Upper lobe of left lung (tissue), 6 donors: ENCODE results near the gene COL6A1. TPM values are rescaled to one million over a fixed set of nuclear protein-coding genes. Genes with fewer than 3 reads are reported as not detected.

ENCODE experiments used
- ATAC-seq, 2 donors: fragments of 200-7000 bp; cut with Tn5 transposase; one replicate each; pipeline ENCODE4 v1.9.1; 2022; ENCODE audit warnings: mild to moderate bottlenecking in 2 of 2, moderate library complexity in 2 of 2; ENCODE audit not compliant: low FRiP score in 2 of 2
- DNase-seq, 2 donors: peaks; one replicate each; pipeline ENCODE4 v3.0.0-alpha.2; 2019 to 2020
- H3K27ac ChIP-seq, 4 donors: fragments of 200-600 bp; sonication (generic); one replicate each; pipeline ENCODE4 v1.5.1; 2016 to 2019
- H3K27me3 ChIP-seq, 4 donors: fragments of 200-600 bp; sonication (generic); one replicate each; pipeline ENCODE4 v1.5.1; 2017 to 2019
- H3K36me3 ChIP-seq, 4 donors: fragments of 200-600 bp; sonication (generic); one replicate each; pipeline ENCODE4 v1.5.1; 2016 to 2019
- H3K4me1 ChIP-seq, 4 donors: fragments of 200-600 bp; sonication (generic); one replicate each; pipeline ENCODE4 v1.5.1; 2018 to 2019
- H3K4me3 ChIP-seq, 4 donors: fragments of 200-600 bp; sonication (generic); one replicate each; pipeline ENCODE4 v1.5.1; 2017 to 2019; ENCODE audit warnings: mild to moderate bottlenecking in 2 of 4, moderate library complexity in 1 of 4
- H3K9me3 ChIP-seq, 4 donors: fragments of 200-600 bp; sonication (generic); one replicate each; pipeline ENCODE4 v1.5.1; 2018 to 2019
- EP300 ChIP-seq, 4 donors: sonication (generic); formaldehyde crosslinking; IDR thresholded peaks; one replicate each; pipeline ENCODE4 v1.5.1; 2017; ENCODE audit warnings: antibody characterized with exemption in 4 of 4, control low read depth in 2 of 4
- POLR2A ChIP-seq, 4 donors: fragments of 450-650 bp; IDR thresholded peaks; one replicate each; pipeline ENCODE4 v1.5.1; 2016 to 2017; ENCODE audit warnings: antibody characterized with exemption in 4 of 4, mild to moderate bottlenecking in 2 of 4
- POLR2AphosphoS5 ChIP-seq, 2 donors: sonication (generic); formaldehyde crosslinking; IDR thresholded peaks; one replicate each; pipeline ENCODE4 v1.5.1; 2017; ENCODE audit warnings: antibody characterized with exemption in 2 of 2
- WGBS, 2 donors: methylation state at CpG; one replicate each; pipeline ENCODE4 v1.1.5; 2017 to 2018; 5-methylcytosine and 5-hydroxymethylcytosine counted together
- total RNA-seq, 6 donors: library from RNA; depleted of rRNA in 4 of 6; stranded (reverse); fragments of >200 nt in 4 of 6; gene quantifications; one replicate each; pipeline versions ENCODE4 v1.1.0 to v1.2.1, GENCODE V29; 2016 to 2021
- TF ChIP-seq, protein P1 (sequence below), 6 experiments: fragments of 450-650 bp in 4 of 6; fragments of 200-600 bp in 2 of 6; sonication (generic) in 2 of 6; IDR thresholded peaks; one replicate each; pipeline ENCODE4 v1.5.1; 2016 to 2019; ENCODE audit warnings: antibody characterized with exemption in 6 of 6
- donor health status: DM: no; HTN: no; CAD: no; lungs with moderate emphysema.
- donor health status: DM: no; HTN: yes; CAD: no; lungs with severe emphysema.

COL6A1 gene
- total RNA-seq, 6 donors from 2014 or later = 61.9 to 351 (median 205) TPM

DNA sequence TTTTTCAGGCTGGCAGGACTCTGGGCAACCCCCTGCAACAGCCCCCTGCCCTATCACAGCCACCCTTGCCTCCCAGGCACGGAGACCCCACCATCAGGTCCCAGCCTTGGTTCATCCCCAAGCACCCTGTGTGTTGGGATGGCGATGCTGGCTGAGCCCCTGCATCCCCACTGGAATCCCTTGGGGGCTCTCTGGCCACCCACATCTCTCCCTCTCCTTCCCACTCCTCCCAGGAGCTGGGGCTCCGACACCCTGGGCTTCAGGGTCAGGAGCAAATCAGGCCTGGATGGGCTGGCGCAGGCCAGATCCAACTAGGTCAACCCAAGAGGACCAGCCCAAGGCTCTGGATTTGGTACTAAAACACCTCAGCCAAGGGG, 25.9 kb downstream of the COL6A1 start:
- Histone ChIP-seq H3K27me3 (no peaks in the 10 kb centered on the region), H3K27ac (no peak overlapping the region), H3K36me3 (peaks cover 0 to 17% (median 0%) of the 10 kb centered on the region in 4 donors), H3K4me3 (no peak overlapping the region), H3K9me3 (no peaks in the 10 kb centered on the region), H3K4me1 (no peaks in the 10 kb centered on the region)
- ATAC-seq = no peak
- TF ChIP-seq EP300 (IDR thresholded peaks at IDR 0.05) (no peak), POLR2A (IDR thresholded peaks at IDR 0.05) (no peak), POLR2AphosphoS5 (IDR thresholded peaks at IDR 0.05) (no peak)
- TF ChIP-seq, protein P1, sequence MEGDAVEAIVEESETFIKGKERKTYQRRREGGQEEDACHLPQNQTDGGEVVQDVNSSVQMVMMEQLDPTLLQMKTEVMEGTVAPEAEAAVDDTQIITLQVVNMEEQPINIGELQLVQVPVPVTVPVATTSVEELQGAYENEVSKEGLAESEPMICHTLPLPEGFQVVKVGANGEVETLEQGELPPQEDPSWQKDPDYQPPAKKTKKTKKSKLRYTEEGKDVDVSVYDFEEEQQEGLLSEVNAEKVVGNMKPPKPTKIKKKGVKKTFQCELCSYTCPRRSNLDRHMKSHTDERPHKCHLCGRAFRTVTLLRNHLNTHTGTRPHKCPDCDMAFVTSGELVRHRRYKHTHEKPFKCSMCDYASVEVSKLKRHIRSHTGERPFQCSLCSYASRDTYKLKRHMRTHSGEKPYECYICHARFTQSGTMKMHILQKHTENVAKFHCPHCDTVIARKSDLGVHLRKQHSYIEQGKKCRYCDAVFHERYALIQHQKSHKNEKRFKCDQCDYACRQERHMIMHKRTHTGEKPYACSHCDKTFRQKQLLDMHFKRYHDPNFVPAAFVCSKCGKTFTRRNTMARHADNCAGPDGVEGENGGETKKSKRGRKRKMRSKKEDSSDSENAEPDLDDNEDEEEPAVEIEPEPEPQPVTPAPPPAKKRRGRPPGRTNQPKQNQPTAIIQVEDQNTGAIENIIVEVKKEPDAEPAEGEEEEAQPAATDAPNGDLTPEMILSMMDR (IDR thresholded peaks at IDR 0.05) = no peak
- 71 to 95% methylated on average over 2 to 4 of the region's 4 CpGs for WGBS, 2 donors
- no peak for DNase-seq

DNA sequence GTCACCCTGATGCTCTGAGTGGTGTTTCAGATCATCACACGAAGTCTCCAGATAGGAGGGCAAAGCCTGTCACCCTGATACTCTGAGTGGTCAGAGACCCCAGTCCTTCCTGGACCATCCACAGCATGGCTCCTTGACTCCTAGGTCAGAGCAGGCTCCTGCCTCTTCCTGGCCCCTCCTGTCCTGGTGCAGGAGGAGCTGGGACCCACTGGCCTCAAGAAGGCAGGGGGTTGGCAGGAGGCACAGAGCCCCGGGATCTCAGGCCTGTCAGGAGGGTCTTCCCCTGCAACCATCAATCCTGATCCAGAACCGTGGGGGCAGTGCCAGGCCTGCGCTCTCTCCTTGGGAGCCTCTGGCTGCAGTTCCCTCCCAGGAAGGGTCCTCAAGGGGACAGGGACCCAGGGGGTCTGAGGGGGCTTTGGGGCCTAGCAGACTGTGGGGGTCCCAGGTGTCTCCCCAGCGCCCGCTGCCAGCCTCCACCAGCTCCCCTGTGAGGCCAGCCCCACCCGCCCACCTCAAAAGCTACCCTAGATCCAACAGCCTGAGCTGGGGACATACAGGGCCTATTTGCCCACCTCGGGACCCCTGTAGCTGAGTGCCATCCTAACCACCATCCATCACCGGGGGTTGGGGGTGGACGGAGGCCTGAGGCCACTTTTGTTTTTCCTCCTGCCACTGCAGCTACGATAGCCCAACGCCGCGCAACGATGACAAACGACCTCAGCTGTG, 27.5 kb downstream of the COL6A1 start:
- Histone ChIP-seq H3K4me1 (no peaks in the 10 kb centered on the region), H3K27me3 (no peaks in the 10 kb centered on the region), H3K36me3 (peaks cover 0 to 3% (median 0%) of the 10 kb centered on the region in 4 donors), H3K9me3 (no peaks in the 10 kb centered on the region), H3K27ac (no peak overlapping the region), H3K4me3 (no peak overlapping the region)
- no peak for TF ChIP-seq POLR2A (IDR thresholded peaks at IDR 0.05)
- TF ChIP-seq EP300 (IDR thresholded peaks at IDR 0.05) = no peak
- TF ChIP-seq POLR2AphosphoS5 (IDR thresholded peaks at IDR 0.05) = no peak
- TF ChIP-seq, protein P1 (IDR thresholded peaks at IDR 0.05) = no peak
- ATAC-seq = peak in 1 of 2 donors; percentile 18
- DNase-seq = peak; percentile 18 to 52
- WGBS, 2 donors = 68 to 69% methylated on average over 12 to 16 of the region's 16 CpGs

DNA sequence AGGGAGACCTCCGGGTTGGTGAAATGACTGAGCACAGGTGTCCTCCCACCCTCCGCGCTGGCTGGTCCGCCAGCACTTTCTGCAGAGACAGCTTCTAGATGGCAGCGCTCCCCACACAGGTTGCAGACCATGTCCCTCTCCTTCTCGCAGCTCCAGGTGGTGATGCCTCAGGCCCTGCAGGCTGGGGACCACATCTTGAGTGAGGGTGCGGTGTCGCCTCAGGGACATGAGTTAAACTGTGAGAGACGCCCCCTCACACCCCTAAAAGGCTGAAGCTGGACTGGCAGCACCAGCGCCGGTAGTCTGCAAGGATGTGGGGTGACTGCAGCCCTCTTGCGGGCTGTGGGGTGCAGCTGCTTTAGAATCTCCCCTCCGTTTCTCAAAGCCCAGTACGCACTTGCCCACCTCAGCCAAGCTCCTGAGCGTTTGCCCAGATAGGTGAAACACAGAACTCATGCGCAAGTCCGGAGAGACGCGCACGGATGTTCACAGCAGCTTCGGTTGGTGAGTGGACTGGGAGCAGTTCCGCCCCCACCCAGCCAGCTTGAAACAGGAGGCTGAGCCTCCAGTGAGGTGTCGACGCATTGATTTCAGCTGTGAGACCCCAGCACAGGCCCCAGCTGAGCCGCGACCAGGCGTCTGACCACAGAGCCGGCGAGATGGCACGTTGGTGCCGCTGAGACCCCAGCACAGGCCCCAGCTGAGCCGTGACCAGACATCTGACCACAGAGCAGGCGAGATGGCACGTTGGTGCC, 28.6 kb downstream of the COL6A1 start:
- ATAC-seq = no peak
- no peaks in the 10 kb centered on the region for H3K27me3 ChIP-seq
- TF ChIP-seq, protein P1 (IDR thresholded peaks at IDR 0.05) = no peak
- TF ChIP-seq POLR2A (IDR thresholded peaks at IDR 0.05) = no peak
- no peak overlapping the region for H3K4me3 ChIP-seq
- H3K4me1 ChIP-seq = no peaks in the 10 kb centered on the region
- peak in 1 of 2 donors; percentile 66 for DNase-seq
- H3K9me3 ChIP-seq = no peaks in the 10 kb centered on the region
- WGBS, 2 donors = 75 to 88% methylated on average over 21 to 34 of the region's 34 CpGs
- no peaks in the 10 kb centered on the region for H3K36me3 ChIP-seq
- H3K27ac ChIP-seq = no peak overlapping the region

DNA sequence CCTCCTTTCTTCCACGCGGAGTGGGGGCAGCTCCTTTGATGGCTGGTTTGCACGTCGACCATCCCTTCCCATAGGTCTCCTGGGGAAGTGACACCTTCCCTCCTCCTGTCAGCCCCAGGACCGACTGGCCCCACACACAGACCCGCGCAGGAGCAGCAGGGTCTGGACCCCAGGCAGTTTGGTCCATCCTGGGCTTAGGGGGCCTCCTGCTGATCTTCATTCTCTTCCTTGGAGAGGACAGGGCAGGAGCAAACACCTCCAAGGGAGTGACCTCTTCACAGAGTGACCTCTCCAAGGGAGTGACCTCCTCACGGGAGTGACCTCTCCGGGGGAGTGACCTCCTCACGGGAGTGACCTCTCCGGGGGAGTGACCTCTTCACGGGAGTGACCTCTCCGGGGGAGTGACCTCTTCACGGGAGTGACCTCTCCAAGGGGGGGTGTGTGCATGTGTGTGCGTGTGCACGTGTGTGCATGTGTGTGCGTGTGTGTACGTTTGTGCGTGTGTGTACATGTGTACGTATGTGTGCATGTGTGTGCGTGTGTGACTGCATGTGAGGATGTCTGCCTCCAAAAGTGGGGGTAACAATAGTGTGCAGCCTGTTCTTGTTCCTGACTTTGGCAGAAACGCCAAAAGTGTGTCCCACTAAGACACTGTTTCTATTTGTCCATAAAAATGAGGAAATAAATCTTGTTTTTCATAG, 29.8 kb downstream of the COL6A1 start:
- Histone ChIP-seq H3K36me3 (no peaks in the 10 kb centered on the region), H3K9me3 (no peaks in the 10 kb centered on the region), H3K27ac (no peak overlapping the region), H3K27me3 (no peaks in the 10 kb centered on the region), H3K4me1 (no peaks in the 10 kb centered on the region), H3K4me3 (no peak overlapping the region)
- TF ChIP-seq EP300 (IDR thresholded peaks at IDR 0.05) (no peak), POLR2A (IDR thresholded peaks at IDR 0.05) (no peak), POLR2AphosphoS5 (IDR thresholded peaks at IDR 0.05) (no peak)
- TF ChIP-seq, protein P1 (IDR thresholded peaks at IDR 0.05) = no peak
- no peak for ATAC-seq
- DNase-seq = peak in 1 of 2 donors; percentile 15
- WGBS, 2 donors = 77% methylated on average over 11 to 22 of the region's 22 CpGs
